Esophagus muscularis mucosa (tissue), 4 donors: ENCODE results near the gene ADCY5. TPM values are rescaled to one million over a fixed set of nuclear protein-coding genes. Genes with fewer than 3 reads are reported as not detected.

ENCODE experiments used
- DNase-seq: peaks from one replicate; pipeline ENCODE4 v3.0.0-alpha.2; 2017; ENCODE audit errors: extremely low spot score
- H3K27ac ChIP-seq, 4 donors: fragments of 200-600 bp; sonication (generic); replicated peaks in 1 of 4; 1 replicate in 3 of 4; 2 replicates in 1 of 4; pipeline ENCODE4 v1.5.1; 2016 to 2019; ENCODE audit warnings: mild to moderate bottlenecking in 1 of 4
- H3K27me3 ChIP-seq, 4 donors: fragments of 200-600 bp; sonication (generic); one replicate each; pipeline versions ENCODE4 v1.5.1 to v1.6.0; 2016 to 2019
- H3K36me3 ChIP-seq, 4 donors: fragments of 200-600 bp; sonication (generic); one replicate each; pipeline ENCODE4 v1.5.1; 2016 to 2019
- H3K4me1 ChIP-seq, 4 donors: fragments of 200-600 bp; sonication (generic); one replicate each; pipeline ENCODE4 v1.5.1; 2016 to 2019
- H3K4me3 ChIP-seq, 4 donors: fragments of 200-600 bp; sonication (generic); 1 replicate in 2 of 4; 2 replicates in 2 of 4; pipeline ENCODE4 v1.5.1; 2016 to 2019; ENCODE audit warnings: mild to moderate bottlenecking in 4 of 4, moderate library complexity in 1 of 4
- H3K9me3 ChIP-seq, 4 donors: fragments of 200-600 bp; sonication (generic); 1 replicate in 3 of 4; 2 replicates in 1 of 4; pipeline ENCODE4 v1.5.1; 2016 to 2019
- EP300 ChIP-seq: sonication (generic); formaldehyde crosslinking; IDR thresholded peaks from one replicate; pipeline ENCODE4 v1.6.1; 2017; ENCODE audit warnings: antibody characterized with exemption
- POLR2A ChIP-seq: fragments of 450-650 bp; IDR thresholded peaks from one replicate; pipeline ENCODE4 v1.6.1; 2017; ENCODE audit warnings: antibody characterized with exemption, moderate library complexity, mild to moderate bottlenecking, low read depth
- POLR2AphosphoS5 ChIP-seq, 2 donors: sonication (generic); formaldehyde crosslinking; IDR thresholded peaks; one replicate each; pipeline ENCODE4 v1.6.1; 2017; ENCODE audit warnings: antibody characterized with exemption in 2 of 2
- WGBS: methylation state at CpG from one replicate; pipeline ENCODE4 v1.1.5; 2018; 5-methylcytosine and 5-hydroxymethylcytosine counted together
- intact Hi-C: fragments of 100-400 bp; cut with DNase I; formaldehyde crosslinking; loops from one replicate; pipeline ENCODE4 v1.15.1; 2023
- total RNA-seq, 4 donors: library from RNA; depleted of rRNA; stranded (reverse); fragments of >200 nt; gene quantifications; one replicate each; pipeline versions ENCODE4 v1.1.0 to v1.2.1, GENCODE V29; 2016
- TF ChIP-seq, protein P1 (sequence below), 3 experiments: fragments of 200-600 bp in 2 of 3; fragments of 450-650 bp in 1 of 3; sonication (generic) in 2 of 3; IDR thresholded peaks; one replicate each; pipeline ENCODE4 v1.5.1; 2017 to 2019; ENCODE audit warnings: antibody characterized with exemption in 3 of 3, mild to moderate bottlenecking in 2 of 3, moderate library complexity in 1 of 3

The ADCY5 gene
- total RNA-seq, 4 donors from 2014 or later, result 133 to 228 (median 189) TPM

GRCh38 chr3:123476967-123477750, 28.3 kb upstream of the ADCY5 start:
- Histone ChIP-seq H3K9me3 (no peaks in the 10 kb centered on the region), H3K4me1 (no peaks in the 10 kb centered on the region), H3K27me3 (no peaks in the 10 kb centered on the region), H3K27ac (no peak overlapping the region), H3K4me3 (no peak overlapping the region), H3K36me3 (no peaks in the 10 kb centered on the region)
- TF ChIP-seq, protein P1, sequence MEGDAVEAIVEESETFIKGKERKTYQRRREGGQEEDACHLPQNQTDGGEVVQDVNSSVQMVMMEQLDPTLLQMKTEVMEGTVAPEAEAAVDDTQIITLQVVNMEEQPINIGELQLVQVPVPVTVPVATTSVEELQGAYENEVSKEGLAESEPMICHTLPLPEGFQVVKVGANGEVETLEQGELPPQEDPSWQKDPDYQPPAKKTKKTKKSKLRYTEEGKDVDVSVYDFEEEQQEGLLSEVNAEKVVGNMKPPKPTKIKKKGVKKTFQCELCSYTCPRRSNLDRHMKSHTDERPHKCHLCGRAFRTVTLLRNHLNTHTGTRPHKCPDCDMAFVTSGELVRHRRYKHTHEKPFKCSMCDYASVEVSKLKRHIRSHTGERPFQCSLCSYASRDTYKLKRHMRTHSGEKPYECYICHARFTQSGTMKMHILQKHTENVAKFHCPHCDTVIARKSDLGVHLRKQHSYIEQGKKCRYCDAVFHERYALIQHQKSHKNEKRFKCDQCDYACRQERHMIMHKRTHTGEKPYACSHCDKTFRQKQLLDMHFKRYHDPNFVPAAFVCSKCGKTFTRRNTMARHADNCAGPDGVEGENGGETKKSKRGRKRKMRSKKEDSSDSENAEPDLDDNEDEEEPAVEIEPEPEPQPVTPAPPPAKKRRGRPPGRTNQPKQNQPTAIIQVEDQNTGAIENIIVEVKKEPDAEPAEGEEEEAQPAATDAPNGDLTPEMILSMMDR (IDR thresholded peaks at IDR 0.05), result no peak
- TF ChIP-seq POLR2A (no peak), POLR2AphosphoS5 (IDR thresholded peaks at IDR 0.05) (no peak)
- intact Hi-C loops, result no loop called here
- 83% methylated on average over 15 of the region's 15 CpGs for WGBS
- DNase-seq, result no peak

DNA sequence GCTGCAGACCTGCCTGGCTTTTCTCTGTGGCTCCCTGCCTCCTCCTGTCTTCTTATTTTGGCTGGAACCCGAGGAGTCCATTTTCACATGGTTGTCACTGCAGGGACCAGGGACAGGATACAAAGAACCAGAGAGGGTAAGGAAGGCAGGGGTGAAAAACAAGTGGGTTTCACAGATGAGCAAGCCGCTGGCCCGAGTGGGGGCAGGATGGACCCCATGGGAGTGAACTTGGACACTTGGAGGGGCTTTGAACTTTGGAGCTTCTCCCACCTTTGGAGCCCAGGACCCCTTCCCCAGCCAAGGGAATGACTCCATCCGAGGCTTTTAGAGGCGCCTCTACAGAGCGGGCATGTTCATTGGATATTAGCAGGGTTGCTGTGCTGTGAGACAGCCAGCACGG, 26.9 kb upstream of the ADCY5 start:
- no peak for DNase-seq
- intact Hi-C loops, result no loop called here
- H3K27me3 ChIP-seq, result no peaks in the 10 kb centered on the region
- no peaks in the 10 kb centered on the region for H3K36me3 ChIP-seq
- 91% methylated on average over 7 of the region's 7 CpGs for WGBS
- no peaks in the 10 kb centered on the region for H3K4me1 ChIP-seq
- TF ChIP-seq POLR2A (no peak), POLR2AphosphoS5 (IDR thresholded peaks at IDR 0.05) (no peak), EP300 (no peak)
- TF ChIP-seq, protein P1 (IDR thresholded peaks at IDR 0.05), result no peak
- no peak overlapping the region for H3K4me3 ChIP-seq
- H3K27ac ChIP-seq, result no peak overlapping the region
- no peaks in the 10 kb centered on the region for H3K9me3 ChIP-seq

- no peak overlapping the region for H3K27ac ChIP-seq
- no peaks in the 10 kb centered on the region for H3K4me1 ChIP-seq
- DNase-seq, result no peak
- H3K9me3 ChIP-seq, result no peaks in the 10 kb centered on the region
- 80% methylated on average over 2 of the region's 5 CpGs for WGBS
- no peaks in the 10 kb centered on the region for H3K36me3 ChIP-seq
- no peak overlapping the region for H3K4me3 ChIP-seq
- no peak for TF ChIP-seq POLR2A
- TF ChIP-seq, protein P1 (IDR thresholded peaks at IDR 0.05), result no peak
- TF ChIP-seq POLR2AphosphoS5 (IDR thresholded peaks at IDR 0.05), result no peak
- no peak for TF ChIP-seq EP300
- H3K27me3 ChIP-seq, result no peaks in the 10 kb centered on the region
- intact Hi-C loops, result no loop called here
Observed at GRCh38 chr3:123471106-123471505, 22.2 kb upstream of the ADCY5 start.

DNA sequence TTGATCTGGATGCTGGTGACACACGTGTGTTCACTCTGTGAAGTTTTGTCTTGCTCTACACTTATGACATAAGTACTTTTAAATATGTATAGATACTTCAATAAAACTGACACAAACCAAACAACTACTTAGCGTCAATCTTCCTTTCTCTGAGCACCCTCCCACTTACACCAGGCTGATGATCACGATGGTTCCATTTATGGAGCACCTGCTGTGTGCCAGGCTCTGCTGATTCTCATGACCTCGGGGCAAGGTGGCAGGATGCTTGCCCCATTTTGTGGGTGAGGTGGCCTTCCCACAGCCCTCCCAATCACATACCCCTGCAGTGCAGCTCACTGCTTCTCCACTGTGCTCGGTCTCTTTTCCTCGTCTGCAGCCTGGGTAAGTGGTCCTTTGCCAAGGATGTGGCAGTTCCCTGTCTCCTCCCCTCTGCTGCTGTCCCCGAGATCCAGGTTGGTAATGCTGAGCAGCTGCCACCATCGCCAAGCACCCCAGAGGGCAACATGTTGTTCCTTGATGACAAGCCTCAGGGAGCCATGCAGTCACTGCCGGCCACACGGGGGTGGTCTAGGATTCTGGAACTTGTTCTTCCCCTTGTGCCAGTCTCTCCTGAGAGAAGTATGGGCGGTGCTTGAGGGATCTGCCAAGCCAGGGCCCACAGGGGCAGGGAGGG, 20.6 kb upstream of the ADCY5 start:
- no peaks in the 10 kb centered on the region for H3K9me3 ChIP-seq
- H3K36me3 ChIP-seq, result no peaks in the 10 kb centered on the region
- no peaks in the 10 kb centered on the region for H3K27me3 ChIP-seq
- no peak overlapping the region for H3K4me3 ChIP-seq
- 79% methylated on average over 7 of the region's 11 CpGs for WGBS
- no peak for DNase-seq
- intact Hi-C loops, result no loop called here
- H3K27ac ChIP-seq, result no peak overlapping the region
- H3K4me1 ChIP-seq, result no peaks in the 10 kb centered on the region
- TF ChIP-seq POLR2A, result no peak
- TF ChIP-seq EP300, result no peak
- TF ChIP-seq POLR2AphosphoS5 (IDR thresholded peaks at IDR 0.05), result no peak
- TF ChIP-seq, protein P1 (IDR thresholded peaks at IDR 0.05), result no peak
